Measurements from ENCODE around the gene ADD1.

- TF ChIP-seq GLMP (CRISPR knock-in tag; IDR thresholded peaks at IDR 0.05; ENCODE audit: borderline replicate concordance) (no peak), ZNF629 (CRISPR knock-in tag; conservative IDR thresholded peaks at IDR 0.05) (no peak)
Measured at GRCh38 chr4:2923141-2923551, 79.5 kb downstream of the ADD1 start.
